Fibroblast of villous mesenchyme (primary cell): ENCODE measurements around the gene ZYX. TPM values are rescaled to one million over a fixed set of nuclear protein-coding genes. Genes with fewer than 3 reads are reported as not detected.
A peak's percentile ranks its signal among the peaks of the same experiment; 100 is the strongest.
"Not testable (repeated sequence)": the region's sequence is repeated elsewhere in the genome, so short reads cannot be mapped to it uniquely, and the experiment has no call there.

Experiments
- DNase-seq: peaks from one replicate; pipeline ENCODE4 v3.0.0-alpha.2; 2010; ENCODE audit warnings: low read depth
- H3K4me3 ChIP-seq: 2 replicates; pipeline ENCODE4 v1.5.1; 2011; ENCODE audit warnings: low read depth, mild to moderate bottlenecking, low read length
- total RNA-seq: library from RNA; depleted of rRNA; stranded (reverse); fragments of >200 nt; gene quantifications from 2 replicates; pipeline ENCODE4 v1.2.3, GENCODE V29; 2012
- TF ChIP-seq, protein P1 (sequence below): IDR thresholded peaks from 2 replicates; pipeline ENCODE4 v1.5.1; 2012; ENCODE audit warnings: low read depth, mild to moderate bottlenecking, low read length; ENCODE audit not compliant: insufficient read depth

The ZYX gene
- total RNA-seq, 1 donor, result 71.7 TPM

DNA sequence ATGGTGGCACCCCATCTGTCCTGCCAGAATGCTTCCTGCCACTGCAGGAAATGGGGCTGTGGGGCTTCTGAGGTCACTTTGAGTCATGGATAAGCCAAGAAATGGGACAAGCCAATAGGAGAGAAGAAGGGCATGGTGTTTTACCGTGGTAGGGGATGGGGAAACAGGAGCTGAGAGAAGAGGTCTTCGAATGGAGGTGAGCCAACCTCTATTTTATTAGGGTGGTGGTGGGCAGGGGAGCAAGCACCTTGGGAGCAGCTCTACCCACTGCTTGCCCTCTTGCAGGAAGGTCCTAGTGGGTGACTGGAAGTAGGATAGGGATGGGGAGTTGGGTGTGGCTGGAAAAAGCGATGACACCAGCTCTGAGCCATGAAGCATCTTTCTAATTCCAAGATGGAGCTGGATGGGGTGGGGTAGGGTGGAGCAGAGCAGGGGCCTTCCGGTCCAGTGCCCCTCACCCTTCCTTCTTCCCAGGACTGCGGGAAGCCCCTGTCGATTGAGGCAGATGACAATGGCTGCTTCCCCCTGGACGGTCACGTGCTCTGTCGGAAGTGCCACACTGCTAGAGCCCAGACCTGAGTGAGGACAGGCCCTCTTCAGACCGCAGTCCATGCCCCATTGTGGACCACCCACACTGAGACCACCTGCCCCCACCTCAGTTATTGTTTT lies 9.1 kb downstream of the ZYX start:
- DNase-seq, result no peak
- TF ChIP-seq, protein P1, sequence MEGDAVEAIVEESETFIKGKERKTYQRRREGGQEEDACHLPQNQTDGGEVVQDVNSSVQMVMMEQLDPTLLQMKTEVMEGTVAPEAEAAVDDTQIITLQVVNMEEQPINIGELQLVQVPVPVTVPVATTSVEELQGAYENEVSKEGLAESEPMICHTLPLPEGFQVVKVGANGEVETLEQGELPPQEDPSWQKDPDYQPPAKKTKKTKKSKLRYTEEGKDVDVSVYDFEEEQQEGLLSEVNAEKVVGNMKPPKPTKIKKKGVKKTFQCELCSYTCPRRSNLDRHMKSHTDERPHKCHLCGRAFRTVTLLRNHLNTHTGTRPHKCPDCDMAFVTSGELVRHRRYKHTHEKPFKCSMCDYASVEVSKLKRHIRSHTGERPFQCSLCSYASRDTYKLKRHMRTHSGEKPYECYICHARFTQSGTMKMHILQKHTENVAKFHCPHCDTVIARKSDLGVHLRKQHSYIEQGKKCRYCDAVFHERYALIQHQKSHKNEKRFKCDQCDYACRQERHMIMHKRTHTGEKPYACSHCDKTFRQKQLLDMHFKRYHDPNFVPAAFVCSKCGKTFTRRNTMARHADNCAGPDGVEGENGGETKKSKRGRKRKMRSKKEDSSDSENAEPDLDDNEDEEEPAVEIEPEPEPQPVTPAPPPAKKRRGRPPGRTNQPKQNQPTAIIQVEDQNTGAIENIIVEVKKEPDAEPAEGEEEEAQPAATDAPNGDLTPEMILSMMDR, result no peak
- H3K4me3 ChIP-seq, result no peak overlapping the region

GRCh38 chr7:143390773-143391317 lies 9.7 kb downstream of the ZYX start:
- DNase-seq, result no peak
- TF ChIP-seq, protein P1, result no peak
- no peak overlapping the region for H3K4me3 ChIP-seq

GRCh38 chr7:143391462-143392404 lies 10.6 kb downstream of the ZYX start:
- TF ChIP-seq, protein P1, result no peak
- peak; percentile 81 for DNase-seq
- H3K4me3 ChIP-seq, result no peak overlapping the region

DNA sequence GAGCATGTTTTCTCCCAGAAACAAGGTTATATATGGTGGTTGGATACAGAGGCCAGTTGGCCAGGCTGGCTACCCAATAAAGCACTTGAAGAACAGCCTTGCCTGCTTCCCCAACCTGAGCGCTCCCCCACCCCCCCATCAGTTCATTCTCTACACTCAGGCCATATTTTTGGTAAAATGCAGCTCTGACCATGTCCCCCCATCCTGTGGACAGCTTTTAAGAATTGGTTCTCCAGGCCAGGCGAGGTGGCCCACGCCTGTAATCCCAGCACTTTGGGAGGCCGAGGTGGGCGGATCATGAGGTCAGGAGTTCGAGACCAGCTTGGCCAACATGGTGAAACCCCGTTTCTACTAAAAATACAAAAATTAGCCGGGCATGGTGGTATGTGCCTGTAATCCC lies 11.3 kb downstream of the ZYX start:
- not testable (repeated sequence) for DNase-seq, H3K4me3 ChIP-seq

- H3K4me3 ChIP-seq, result no peak overlapping the region
- TF ChIP-seq, protein P1, result no peak
- no peak for DNase-seq
These were observed 11.7 kb downstream of the ZYX start for GRCh38 chr7:143392875-143393266.

- DNase-seq, result peak; percentile 54
- TF ChIP-seq, protein P1, result no peak
- H3K4me3 ChIP-seq, result no peak overlapping the region
These were observed 12.3 kb downstream of the ZYX start for GRCh38 chr7:143393267-143394041.
